HEK293 (cell line): ENCODE measurements around the gene GRIK4.

Experiments
- GLIS1 ChIP-seq: fragments of 450-650 bp; formaldehyde crosslinking; IDR thresholded peaks from 2 replicates; pipeline ENCODE4 v1.5.1; 2016; ENCODE audit warnings: missing biosample characterization, missing genetic modification characterization
- HOXA7 ChIP-seq: sonication (generic); formaldehyde crosslinking; IDR thresholded peaks from 2 replicates; pipeline ENCODE4 v1.8.1; 2022; ENCODE audit warnings: missing genetic modification reagents, borderline replicate concordance
- TCF7L2 ChIP-seq: IDR thresholded peaks from 2 replicates; pipeline ENCODE4 v1.6.1; 2011; ENCODE audit warnings: low read depth, mild to moderate bottlenecking, inconsistent platforms, low read length, moderate library complexity, borderline replicate concordance
- ZEB2 ChIP-seq: fragments of 450-650 bp; formaldehyde crosslinking; IDR thresholded peaks from 2 replicates; pipeline ENCODE4 v1.5.1; 2016; ENCODE audit warnings: missing biosample characterization, missing genetic modification characterization
- ZNF169 ChIP-seq: fragments of 450-650 bp; formaldehyde crosslinking; IDR thresholded peaks from 2 replicates; pipeline ENCODE4 v1.5.1; 2016; ENCODE audit warnings: missing biosample characterization, missing genetic modification characterization
- ZNF211 ChIP-seq: fragments of 450-650 bp; formaldehyde crosslinking; IDR thresholded peaks from 2 replicates; pipeline ENCODE4 v1.5.1; 2016; ENCODE audit warnings: low read depth, missing biosample characterization, missing genetic modification characterization
- ZNF280D ChIP-seq: fragments of 450-650 bp; formaldehyde crosslinking; IDR thresholded peaks from 2 replicates; pipeline ENCODE4 v1.5.1; 2016; ENCODE audit warnings: missing biosample characterization, missing genetic modification characterization
- ZNF37A ChIP-seq: fragments of 450-650 bp; IDR thresholded peaks from 2 replicates; pipeline ENCODE4 v1.5.1; 2018; ENCODE audit warnings: missing biosample characterization, missing genetic modification characterization
- ZNF501 ChIP-seq: fragments of 450-650 bp; formaldehyde crosslinking; IDR thresholded peaks from 2 replicates; pipeline ENCODE4 v1.5.1; 2016; ENCODE audit warnings: missing biosample characterization, missing genetic modification characterization
- ZNF561 ChIP-seq: fragments of 450-650 bp; IDR thresholded peaks from 2 replicates; pipeline ENCODE4 v1.5.1; 2018; ENCODE audit warnings: missing biosample characterization, missing genetic modification characterization, borderline replicate concordance
- ZNF639 ChIP-seq: fragments of 450-650 bp; formaldehyde crosslinking; IDR thresholded peaks from 2 replicates; pipeline ENCODE4 v1.5.1; 2016; ENCODE audit warnings: missing biosample characterization, missing genetic modification characterization
- TF ChIP-seq, protein P1 (sequence below): fragments of 450-650 bp; formaldehyde crosslinking; IDR thresholded peaks from 2 replicates; pipeline ENCODE4 v1.5.1; 2016; ENCODE audit warnings: missing biosample characterization, missing genetic modification characterization

DNA sequence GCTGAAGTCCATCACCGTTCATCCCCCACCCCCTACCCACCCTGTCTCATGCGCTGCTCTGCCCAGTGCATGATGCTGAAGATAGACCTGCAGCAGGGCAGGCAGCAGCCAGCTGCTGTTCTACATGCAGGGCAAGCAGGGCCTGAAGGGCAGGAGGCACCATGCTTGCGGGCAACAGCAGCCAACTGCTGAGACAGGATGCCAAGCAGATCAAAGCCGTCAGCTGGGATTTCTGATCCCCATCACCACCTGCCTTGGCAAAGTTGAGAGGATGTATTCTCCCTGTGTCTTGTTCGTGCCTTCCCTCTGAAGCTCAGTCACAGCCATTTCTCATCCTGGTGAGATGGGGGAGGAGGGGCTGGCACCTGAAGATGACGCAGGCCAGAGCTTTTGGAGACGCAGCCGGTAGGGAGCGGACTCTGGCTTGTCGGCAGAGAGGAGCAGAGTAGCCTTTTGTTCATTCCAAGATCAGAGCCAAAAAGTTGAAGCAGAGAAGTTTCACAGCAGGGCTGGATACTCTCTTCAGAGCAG, 227.0 kb downstream of the GRIK4 start:
- TF ChIP-seq ZNF211, result no peak
- TF ChIP-seq, protein P1, sequence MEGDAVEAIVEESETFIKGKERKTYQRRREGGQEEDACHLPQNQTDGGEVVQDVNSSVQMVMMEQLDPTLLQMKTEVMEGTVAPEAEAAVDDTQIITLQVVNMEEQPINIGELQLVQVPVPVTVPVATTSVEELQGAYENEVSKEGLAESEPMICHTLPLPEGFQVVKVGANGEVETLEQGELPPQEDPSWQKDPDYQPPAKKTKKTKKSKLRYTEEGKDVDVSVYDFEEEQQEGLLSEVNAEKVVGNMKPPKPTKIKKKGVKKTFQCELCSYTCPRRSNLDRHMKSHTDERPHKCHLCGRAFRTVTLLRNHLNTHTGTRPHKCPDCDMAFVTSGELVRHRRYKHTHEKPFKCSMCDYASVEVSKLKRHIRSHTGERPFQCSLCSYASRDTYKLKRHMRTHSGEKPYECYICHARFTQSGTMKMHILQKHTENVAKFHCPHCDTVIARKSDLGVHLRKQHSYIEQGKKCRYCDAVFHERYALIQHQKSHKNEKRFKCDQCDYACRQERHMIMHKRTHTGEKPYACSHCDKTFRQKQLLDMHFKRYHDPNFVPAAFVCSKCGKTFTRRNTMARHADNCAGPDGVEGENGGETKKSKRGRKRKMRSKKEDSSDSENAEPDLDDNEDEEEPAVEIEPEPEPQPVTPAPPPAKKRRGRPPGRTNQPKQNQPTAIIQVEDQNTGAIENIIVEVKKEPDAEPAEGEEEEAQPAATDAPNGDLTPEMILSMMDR (tag by site-specific recombination), result no peak
- TF ChIP-seq ZNF501, result no peak
- TF ChIP-seq ZNF639 (tag by site-specific recombination), result no peak
- no peak for TF ChIP-seq ZNF561
- no peak for TF ChIP-seq HOXA7
- TF ChIP-seq ZNF169 (tag by site-specific recombination), result no peak
- TF ChIP-seq ZNF280D (tag by site-specific recombination), result no peak
- TF ChIP-seq ZEB2 (tag by site-specific recombination), result no peak
- no peak for TF ChIP-seq GLIS1 (tag by site-specific recombination)
- TF ChIP-seq ZNF37A, result no peak
- no peak for TF ChIP-seq TCF7L2
